ENCODE data around the gene GIGYF2. TPM values are rescaled to one million over a fixed set of nuclear protein-coding genes. Genes with fewer than 3 reads are reported as not detected.
"Not testable (repeated sequence)": the region's sequence is repeated elsewhere in the genome, so short reads cannot be mapped to it uniquely, and the experiment has no call there.

Gene GIGYF2
- total RNA-seq, 2 experiments from 2014 or later, result 57.2 to 63.8 TPM

DNA sequence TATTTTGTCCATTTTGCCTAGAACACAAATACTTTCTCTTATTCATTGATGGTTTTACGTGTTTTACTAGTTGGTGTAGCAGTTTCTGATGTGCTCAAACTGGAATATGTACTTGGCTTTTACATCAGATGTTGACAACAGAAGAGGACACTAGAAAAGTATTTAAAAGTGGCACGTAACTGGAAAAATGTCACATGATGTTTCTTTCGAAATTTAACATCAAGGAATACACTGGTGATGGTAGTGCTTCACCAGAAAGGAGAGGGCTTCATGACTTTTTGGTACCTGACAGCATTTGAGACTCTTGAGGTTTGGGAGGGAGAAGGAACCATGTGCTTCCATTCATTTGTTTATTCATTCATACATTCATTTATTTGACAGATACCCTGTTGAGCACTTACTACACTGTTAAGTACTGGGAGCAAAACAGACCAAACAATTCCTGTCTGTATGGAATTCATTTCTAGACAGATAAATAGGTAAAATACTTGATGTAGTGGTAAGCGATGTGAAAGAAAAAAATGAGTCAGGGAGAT lies 1.5 kb downstream of the GIGYF2 start:
- Mint-ChIP-seq H3K27ac (peak overlapping the region; percentile 63), H3K9me3 (ENCODE audit: low read depth) (no peaks in the 10 kb centered on the region), H3K27me3 (no peaks in the 10 kb centered on the region), H3K36me3 (peaks cover 31% of the 10 kb centered on the region), H3K4me1 (peaks cover 38% of the 10 kb centered on the region), H3K4me3 (peak overlapping the region; percentile 99)
- DNase-seq, result peak; percentile 14
- CTCF ChIA-PET, result no interaction called here
- ATAC-seq, result no peak

DNA sequence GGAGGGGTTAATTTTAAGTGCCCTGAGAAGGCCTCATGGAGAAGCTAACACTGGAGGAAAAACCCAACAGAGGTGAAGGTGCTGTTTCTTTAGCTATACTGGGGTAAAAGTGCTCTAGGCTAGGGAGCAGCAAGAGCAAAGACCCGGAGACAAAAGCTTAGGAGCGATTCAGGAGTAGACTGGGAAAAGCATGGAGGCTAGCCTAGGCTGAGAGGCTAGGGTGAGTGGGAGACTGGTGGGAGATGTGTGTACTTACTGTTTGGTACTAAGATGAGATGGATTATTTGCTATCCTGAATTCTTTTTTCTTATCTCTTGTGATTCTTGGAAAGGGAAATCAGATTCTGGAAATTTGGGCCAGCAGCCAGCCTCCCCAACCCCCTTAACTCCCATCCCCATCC lies 2.0 kb downstream of the GIGYF2 start:
- H3K9me3 Mint-ChIP-seq (ENCODE audit: low read depth), result no peaks in the 10 kb centered on the region
- H3K27me3 Mint-ChIP-seq, result no peaks in the 10 kb centered on the region
- CTCF ChIA-PET, result no interaction called here

GRCh38 chr2:232700154-232700553 lies 3.0 kb downstream of the GIGYF2 start:
- Mint-ChIP-seq H3K27ac (no peak overlapping the region), H3K9me3 (ENCODE audit: low read depth) (no peaks in the 10 kb centered on the region), H3K4me3 (peak overlapping the region; percentile 14), H3K36me3 (peaks cover 42% of the 10 kb centered on the region), H3K27me3 (no peaks in the 10 kb centered on the region), H3K4me1 (peaks cover 38% of the 10 kb centered on the region)
- CTCF ChIA-PET, result interaction anchor here (1.0 kb wide), 1 partner anchor 19 kb away, joined by 3 read pairs; no protein-coding TSS in a partner anchor
- ATAC-seq (no peak), DNase-seq (no peak)

More for the DNA sequence above, 2.0 kb downstream of the GIGYF2 start:
- peaks cover 35% of the 10 kb centered on the region for H3K36me3 Mint-ChIP-seq
- DNase-seq, result no peak
- H3K4me3 Mint-ChIP-seq, result peak overlapping the region; percentile 99
- no peak overlapping the region for H3K27ac Mint-ChIP-seq
- ATAC-seq, result no peak
- peaks cover 38% of the 10 kb centered on the region for H3K4me1 Mint-ChIP-seq

GRCh38 chr2:232707076-232707475 lies 9.9 kb downstream of the GIGYF2 start:
- Mint-ChIP-seq H3K9me3 (ENCODE audit: low read depth) (no peaks in the 10 kb centered on the region), H3K4me3 (no peak overlapping the region), H3K27me3 (no peaks in the 10 kb centered on the region), H3K4me1 (peaks cover 2% of the 10 kb centered on the region), H3K27ac (no peak overlapping the region), H3K36me3 (peaks cover 35% of the 10 kb centered on the region)
- DNase-seq, result no peak
- CTCF ChIA-PET, result no interaction called here
- ATAC-seq, result no peak

GRCh38 chr2:232713505-232713904 lies 16.4 kb downstream of the GIGYF2 start:
- no peaks in the 10 kb centered on the region for H3K9me3 Mint-ChIP-seq (ENCODE audit: low read depth)
- H3K36me3 Mint-ChIP-seq, result peaks cover 44% of the 10 kb centered on the region
- ATAC-seq (no peak), DNase-seq (no peak)
- H3K27ac Mint-ChIP-seq, result no peak overlapping the region
- no peaks in the 10 kb centered on the region for H3K27me3 Mint-ChIP-seq
- H3K4me1 Mint-ChIP-seq, result peaks cover 6% of the 10 kb centered on the region
- no peak overlapping the region for H3K4me3 Mint-ChIP-seq
- CTCF ChIA-PET, result no interaction called here

GRCh38 chr2:232714969-232715368 lies 17.8 kb downstream of the GIGYF2 start:
- ATAC-seq, result no peak
- Mint-ChIP-seq H3K4me3 (no peak overlapping the region), H3K36me3 (peaks cover 56% of the 10 kb centered on the region), H3K27ac (no peak overlapping the region), H3K9me3 (ENCODE audit: low read depth) (peaks cover 2% of the 10 kb centered on the region), H3K4me1 (peaks cover 9% of the 10 kb centered on the region), H3K27me3 (no peaks in the 10 kb centered on the region)
- CTCF ChIA-PET, result no interaction called here
- no peak for DNase-seq

GRCh38 chr2:232720056-232720455 lies 22.9 kb downstream of the GIGYF2 start:
- H3K9me3 Mint-ChIP-seq (ENCODE audit: low read depth); ATAC-seq; CTCF ChIA-PET; H3K27me3 Mint-ChIP-seq; H3K27ac Mint-ChIP-seq; H3K4me3 Mint-ChIP-seq; DNase-seq: not testable (repeated sequence)
- Mint-ChIP-seq H3K36me3 (peaks cover 64% of the 10 kb centered on the region), H3K4me1 (peaks cover 28% of the 10 kb centered on the region)

DNA sequence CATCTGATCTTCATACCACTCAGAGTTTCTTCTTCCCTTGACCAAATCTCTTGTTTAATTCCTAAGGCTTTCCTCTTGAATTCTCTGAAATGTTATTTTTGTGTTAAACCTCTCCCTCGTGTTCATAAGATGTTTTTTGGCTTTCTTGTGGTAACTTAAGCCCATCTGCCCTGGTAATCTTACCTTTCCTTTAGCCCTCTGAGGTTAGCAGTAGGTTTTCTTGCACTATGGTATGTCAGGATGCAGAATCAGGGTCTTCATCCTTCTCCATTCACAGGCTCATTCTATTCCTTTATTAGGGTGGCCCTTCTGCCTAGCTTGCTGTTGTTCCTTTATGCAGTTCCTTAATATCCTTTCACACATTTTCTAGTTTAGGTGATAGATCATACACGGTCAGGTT lies 24.1 kb downstream of the GIGYF2 start:
- Mint-ChIP-seq H3K4me1 (peaks cover 25% of the 10 kb centered on the region), H3K9me3 (ENCODE audit: low read depth) (peaks cover 3% of the 10 kb centered on the region), H3K27ac (peak overlapping the region; percentile 79), H3K36me3 (peaks cover 65% of the 10 kb centered on the region), H3K4me3 (peak overlapping the region; percentile 13), H3K27me3 (no peaks in the 10 kb centered on the region)
- DNase-seq (no peak), ATAC-seq (peak; percentile 27)
- CTCF ChIA-PET, result no interaction called here

DNA sequence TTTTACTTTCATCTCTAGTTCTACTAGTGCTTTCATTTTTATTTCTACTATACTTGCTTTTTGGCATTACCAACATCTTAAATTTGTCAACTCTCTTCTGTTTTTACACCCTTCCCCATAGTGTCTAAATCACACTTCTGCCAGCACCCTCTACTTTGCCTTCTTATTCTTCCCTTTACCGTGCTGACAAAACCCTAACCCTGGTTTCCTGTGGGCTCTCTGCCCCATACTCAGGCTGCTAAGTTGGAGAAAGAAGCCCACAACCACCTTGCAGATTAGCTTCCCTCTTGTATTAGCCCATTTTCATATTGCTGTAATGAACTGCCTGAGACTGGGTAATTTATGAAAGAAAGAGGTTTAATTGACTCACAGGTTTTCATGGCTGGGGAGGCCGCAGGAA lies 24.8 kb downstream of the GIGYF2 start:
- Mint-ChIP-seq H3K27ac (peak overlapping the region; percentile 79), H3K36me3 (peaks cover 60% of the 10 kb centered on the region), H3K4me1 (peaks cover 24% of the 10 kb centered on the region), H3K9me3 (ENCODE audit: low read depth) (peaks cover 3% of the 10 kb centered on the region), H3K4me3 (peak overlapping the region; percentile 13), H3K27me3 (no peaks in the 10 kb centered on the region)
- ATAC-seq (peak; percentile 54), DNase-seq (no peak)
- CTCF ChIA-PET, result no interaction called here

DNA sequence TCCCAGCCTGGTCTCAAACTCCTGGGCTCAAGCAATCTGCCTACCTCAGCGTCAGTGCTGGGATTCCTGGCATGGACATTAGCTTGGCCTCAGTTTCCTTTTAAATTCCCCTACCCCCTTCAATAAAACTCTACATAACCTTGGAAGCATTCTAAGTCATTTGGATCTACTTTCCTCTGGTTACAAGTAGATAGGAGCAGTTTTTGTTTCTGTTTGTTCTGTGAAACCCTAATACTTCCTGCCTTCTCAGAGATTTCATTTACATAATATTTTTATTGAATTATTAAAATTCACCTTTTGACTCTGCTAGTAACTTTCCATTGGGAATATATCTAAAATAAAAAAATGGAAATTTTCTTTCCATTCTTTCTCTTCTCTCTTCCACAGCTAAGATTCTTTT lies 25.9 kb downstream of the GIGYF2 start:
- no peak overlapping the region for H3K4me3 Mint-ChIP-seq
- CTCF ChIA-PET, result interaction anchor here (0.9 kb wide), 3 partner anchors 26 to 111 kb away, joined by 3 to 4 read pairs (median 3); no protein-coding TSS in a partner anchor
- H3K27ac Mint-ChIP-seq, result peak overlapping the region; percentile 63
- H3K9me3 Mint-ChIP-seq (ENCODE audit: low read depth), result peaks cover 3% of the 10 kb centered on the region
- DNase-seq (no peak), ATAC-seq (no peak)
- peaks cover 54% of the 10 kb centered on the region for H3K36me3 Mint-ChIP-seq
- H3K27me3 Mint-ChIP-seq, result no peaks in the 10 kb centered on the region
- H3K4me1 Mint-ChIP-seq, result peaks cover 34% of the 10 kb centered on the region

DNA sequence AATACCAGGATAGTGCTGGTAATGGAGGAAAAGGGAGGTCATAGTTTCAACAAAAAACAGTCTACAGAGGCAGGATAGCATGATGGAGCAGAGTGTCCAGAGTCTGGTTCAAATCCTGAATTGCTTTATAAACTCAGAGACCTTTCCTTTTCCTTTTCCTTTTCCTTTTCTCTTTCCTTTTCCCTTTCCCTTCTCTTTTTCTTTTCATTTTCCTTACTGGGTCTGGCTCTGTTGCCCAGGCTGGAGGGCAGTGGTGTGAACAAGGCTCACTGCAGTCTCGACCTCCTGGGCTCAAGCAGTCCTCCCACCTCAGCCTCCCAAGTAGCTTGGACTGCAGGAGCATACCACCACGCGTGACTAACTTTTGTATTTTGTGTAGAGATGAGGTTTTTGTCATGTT lies 31.7 kb downstream of the GIGYF2 start:
- DNase-seq (no peak), ATAC-seq (no peak)
- Mint-ChIP-seq H3K36me3 (peaks cover 39% of the 10 kb centered on the region), H3K27me3 (no peaks in the 10 kb centered on the region), H3K4me3 (no peak overlapping the region), H3K9me3 (ENCODE audit: low read depth) (no peaks in the 10 kb centered on the region), H3K27ac (no peak overlapping the region), H3K4me1 (peaks cover 16% of the 10 kb centered on the region)
- CTCF ChIA-PET, result interaction anchor here (1.3 kb wide), 1 partner anchor 326 kb away, joined by 3 read pairs; no protein-coding TSS in a partner anchor

GRCh38 chr2:232731470-232731869 lies 34.3 kb downstream of the GIGYF2 start:
- DNase-seq, result no peak

DNA sequence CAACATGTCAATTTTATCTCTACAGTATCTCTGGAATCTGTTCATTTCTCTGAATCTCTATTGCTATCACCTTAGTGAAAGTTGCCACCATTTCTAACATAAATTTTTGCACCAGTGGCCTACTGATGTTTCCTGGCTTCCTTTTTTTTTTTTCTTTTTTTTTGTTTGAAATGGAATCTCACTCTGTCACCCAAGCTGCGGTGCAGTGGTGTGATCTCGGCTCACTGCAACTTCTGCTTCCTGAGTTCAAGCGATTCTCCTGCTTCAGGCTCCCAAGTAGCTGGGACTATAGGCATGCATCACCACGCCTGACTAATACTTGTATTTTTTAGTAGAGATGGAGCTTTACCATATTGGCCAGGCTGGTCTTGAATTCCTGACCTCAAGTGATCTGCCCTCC lies 44.2 kb downstream of the GIGYF2 start:
- peaks cover 15% of the 10 kb centered on the region for H3K36me3 Mint-ChIP-seq
- DNase-seq (no peak), ATAC-seq (no peak)
- H3K27me3 Mint-ChIP-seq, result no peaks in the 10 kb centered on the region
- H3K27ac Mint-ChIP-seq, result no peak overlapping the region
- CTCF ChIA-PET, result no interaction called here
- H3K9me3 Mint-ChIP-seq (ENCODE audit: low read depth), result no peaks in the 10 kb centered on the region
- H3K4me1 Mint-ChIP-seq, result peaks cover 18% of the 10 kb centered on the region
- H3K4me3 Mint-ChIP-seq, result no peak overlapping the region

More at GRCh38 chr2:232731470-232731869, 34.3 kb downstream of the GIGYF2 start:
- Mint-ChIP-seq H3K9me3 (ENCODE audit: low read depth) (no peaks in the 10 kb centered on the region), H3K27ac (no peak overlapping the region), H3K4me3 (no peak overlapping the region), H3K27me3 (no peaks in the 10 kb centered on the region), H3K36me3 (peaks cover 29% of the 10 kb centered on the region), H3K4me1 (peaks cover 16% of the 10 kb centered on the region)
- no peak for ATAC-seq
- CTCF ChIA-PET, result no interaction called here

GRCh38 chr2:232741972-232742371 lies 44.8 kb downstream of the GIGYF2 start:
- H3K4me1 Mint-ChIP-seq, result peaks cover 18% of the 10 kb centered on the region
- no peak overlapping the region for H3K27ac Mint-ChIP-seq
- DNase-seq (no peak), ATAC-seq (no peak)
- no peaks in the 10 kb centered on the region for H3K27me3 Mint-ChIP-seq
- no peak overlapping the region for H3K4me3 Mint-ChIP-seq
- CTCF ChIA-PET, result no interaction called here
- peaks cover 15% of the 10 kb centered on the region for H3K36me3 Mint-ChIP-seq
- H3K9me3 Mint-ChIP-seq (ENCODE audit: low read depth), result no peaks in the 10 kb centered on the region

All from activated CD8-positive, alpha-beta memory T cell treated with anti-CD3 and anti-CD28 coated beads, Interleukin-2, amount 10 ng/mL, durations not matched to agents 7 days and 5 days (primary cell).